ENCODE data around the gene KMT5C.

KMT5C gene

DNA sequence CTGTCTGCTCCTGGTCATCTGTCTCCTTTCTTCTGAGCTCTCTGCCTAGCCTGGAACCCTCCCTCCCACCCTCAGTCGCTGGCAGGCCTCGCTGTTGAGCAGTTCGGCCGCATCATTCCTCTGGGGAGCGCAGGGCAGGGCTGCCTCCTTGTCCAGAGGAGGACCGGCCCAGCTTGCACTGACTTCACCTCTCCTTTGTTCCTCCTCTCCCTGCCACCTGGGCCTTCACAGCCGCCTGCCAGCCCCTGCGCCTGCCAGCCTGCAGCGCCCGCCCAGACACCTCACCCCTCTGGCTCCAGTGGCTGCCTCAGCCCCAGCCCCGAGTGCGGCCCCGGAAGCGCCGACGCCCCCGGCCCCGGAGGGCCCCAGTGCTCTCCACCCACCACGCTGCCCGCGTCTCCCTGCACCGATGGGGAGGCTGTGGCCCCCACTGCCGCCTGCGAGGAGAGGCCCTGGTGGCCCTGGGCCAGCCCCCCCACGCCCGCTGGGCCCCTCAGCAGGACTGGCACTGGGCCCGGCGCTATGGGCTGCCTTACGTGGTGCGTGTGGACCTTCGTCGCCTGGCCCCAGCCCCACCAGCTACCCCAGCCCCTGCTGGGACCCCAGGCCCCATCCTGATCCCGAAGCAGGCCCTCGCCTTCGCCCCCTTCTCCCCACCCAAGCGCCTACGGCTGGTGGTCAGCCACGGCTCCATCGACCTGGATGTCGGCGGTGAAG lies 7.2 kb downstream of the KMT5C start:
- Histone ChIP-seq H3K36me3 (ENCODE audit: insufficient read depth) (no peaks in the 10 kb centered on the region), H3K79me2 (ENCODE audit: insufficient read depth, low read depth) (no peaks in the 10 kb centered on the region), H4K20me1 (ENCODE audit: insufficient read depth) (no peaks in the 10 kb centered on the region), H3K4me1 (ENCODE audit: low read depth, poor library complexity, severe bottlenecking) (no peaks in the 10 kb centered on the region), H3K4me2 (no peak overlapping the region), H3K27ac (no peak overlapping the region), H2AFZ (ENCODE audit: low read depth) (no peak overlapping the region), H3K27me3 (ENCODE audit: insufficient read depth, low read depth) (peaks cover 8% of the 10 kb centered on the region; the same call in 1 of the 2 replicates), H3K9ac (no peak overlapping the region), H3K4me3 (IDR thresholded peaks at IDR 0.05; ENCODE audit: insufficient read depth, low read depth, low read length) (no peak overlapping the region)
- TF ChIP-seq CTCF (conservative IDR thresholded peaks at IDR 0.05; ENCODE audit: low read depth, low read length): no peak

- Histone ChIP-seq H3K9ac (no peak overlapping the region), H3K4me3 (IDR thresholded peaks at IDR 0.05; ENCODE audit: insufficient read depth, low read depth, low read length) (no peak overlapping the region), H3K79me2 (ENCODE audit: insufficient read depth, low read depth) (no peaks in the 10 kb centered on the region), H3K27ac (no peak overlapping the region), H3K27me3 (ENCODE audit: insufficient read depth, low read depth) (peaks cover 15% of the 10 kb centered on the region), H3K4me2 (no peak overlapping the region), H2AFZ (ENCODE audit: low read depth) (no peak overlapping the region), H3K4me1 (ENCODE audit: low read depth, poor library complexity, severe bottlenecking) (no peaks in the 10 kb centered on the region), H4K20me1 (ENCODE audit: insufficient read depth) (no peaks in the 10 kb centered on the region), H3K36me3 (ENCODE audit: insufficient read depth) (no peaks in the 10 kb centered on the region)
- TF ChIP-seq CTCF (conservative IDR thresholded peaks at IDR 0.05; ENCODE audit: low read depth, low read length): no peak
Measured at GRCh38 chr19:55347442-55348009, 7.8 kb downstream of the KMT5C start.

GRCh38 chr19:55348317-55349034 lies 8.8 kb downstream of the KMT5C start:
- H3K27me3 ChIP-seq (ENCODE audit: insufficient read depth, low read depth): peaks cover 24% of the 10 kb centered on the region
- no peaks in the 10 kb centered on the region for H3K36me3 ChIP-seq (ENCODE audit: insufficient read depth)
- H3K79me2 ChIP-seq (ENCODE audit: insufficient read depth, low read depth): no peaks in the 10 kb centered on the region
- no peak for TF ChIP-seq CTCF (conservative IDR thresholded peaks at IDR 0.05; ENCODE audit: low read depth, low read length)
- no peaks in the 10 kb centered on the region for H4K20me1 ChIP-seq (ENCODE audit: insufficient read depth)
- H2AFZ ChIP-seq (ENCODE audit: low read depth): no peak overlapping the region
- no peak overlapping the region for H3K27ac ChIP-seq
- H3K4me3 ChIP-seq (IDR thresholded peaks at IDR 0.05; ENCODE audit: insufficient read depth, low read depth, low read length): no peak overlapping the region
- H3K4me2 ChIP-seq: no peak overlapping the region
- H3K4me1 ChIP-seq (ENCODE audit: low read depth, poor library complexity, severe bottlenecking): no peaks in the 10 kb centered on the region
- no peak overlapping the region for H3K9ac ChIP-seq

DNA sequence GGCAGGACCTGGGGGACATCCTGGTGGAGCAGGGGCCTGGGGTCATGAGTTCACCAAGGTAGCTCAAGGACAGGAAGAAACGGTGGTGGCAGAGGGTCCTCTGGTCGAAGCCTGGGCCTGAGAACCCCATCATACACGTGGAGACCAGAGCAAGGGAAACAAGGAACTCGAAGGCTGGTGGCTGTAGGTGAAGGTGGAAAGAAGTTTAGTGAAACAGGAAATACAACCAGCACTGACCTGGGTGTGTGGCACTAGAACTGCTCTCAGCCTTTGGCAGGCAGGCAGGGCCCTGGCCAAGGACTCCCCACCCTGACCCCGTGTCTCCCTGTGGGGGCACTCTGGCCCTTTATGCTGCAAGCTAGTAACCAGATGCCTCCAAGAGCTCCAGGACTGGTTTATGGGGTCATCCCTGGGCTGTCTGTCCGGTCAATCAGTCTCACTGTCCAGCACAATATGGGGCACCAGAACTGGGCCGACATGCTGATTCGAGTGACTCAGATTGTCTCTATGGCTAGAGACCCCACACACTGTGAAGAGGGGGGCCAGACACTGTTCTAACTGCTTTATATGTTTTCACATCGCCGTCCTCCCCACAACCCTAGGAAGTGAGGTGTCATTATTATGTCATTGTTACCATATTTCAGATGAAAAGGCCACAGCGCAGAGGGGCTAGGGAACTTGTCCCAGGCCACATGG lies 11.1 kb downstream of the KMT5C start:
- Histone ChIP-seq H2AFZ (ENCODE audit: low read depth) (no peak overlapping the region), H3K4me2 (no peak overlapping the region), H4K20me1 (ENCODE audit: insufficient read depth) (no peaks in the 10 kb centered on the region), H3K27ac (no peak overlapping the region), H3K4me3 (IDR thresholded peaks at IDR 0.05; ENCODE audit: insufficient read depth, low read depth, low read length) (no peak overlapping the region), H3K9ac (no peak overlapping the region), H3K79me2 (ENCODE audit: insufficient read depth, low read depth) (no peaks in the 10 kb centered on the region), H3K4me1 (ENCODE audit: low read depth, poor library complexity, severe bottlenecking) (peaks cover 3% of the 10 kb centered on the region), H3K36me3 (ENCODE audit: insufficient read depth) (no peaks in the 10 kb centered on the region), H3K27me3 (ENCODE audit: insufficient read depth, low read depth) (peaks cover 37% of the 10 kb centered on the region)
- TF ChIP-seq CTCF (conservative IDR thresholded peaks at IDR 0.05; ENCODE audit: low read depth, low read length): no peak

All from KMS-11 (cell line).